GM18502 (cell line): ENCODE results near the gene PHACTR3.

Source experiments
- ATAC-seq: cut with Tn5 transposase; IDR thresholded peaks from one replicate; pipeline ENCODE4 v1.9.1; 2021; ENCODE audit warnings: mild to moderate bottlenecking; ENCODE audit not compliant: unreplicated experiment, poor library complexity

Gene PHACTR3

DNA sequence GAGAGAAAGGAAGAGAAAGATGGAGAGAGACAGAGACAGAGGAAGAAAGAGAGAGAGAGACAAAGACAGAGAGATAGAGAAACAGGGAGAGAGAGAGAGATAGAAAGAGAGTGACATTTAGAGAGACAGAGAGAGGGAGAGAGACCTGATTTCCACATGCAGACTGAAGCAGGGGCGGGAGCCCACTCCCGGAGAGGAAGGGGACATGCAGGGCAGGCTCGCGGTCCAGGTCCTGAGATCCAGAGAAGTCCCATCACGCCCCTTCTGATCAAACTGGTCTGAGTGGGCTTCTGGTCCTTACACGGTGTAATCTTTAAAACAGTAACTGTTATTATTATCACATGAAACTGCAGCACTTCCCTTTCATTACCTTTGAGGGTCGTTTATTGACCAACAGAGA lies 62.2 kb downstream of the PHACTR3 start:
- ATAC-seq = no peak

DNA sequence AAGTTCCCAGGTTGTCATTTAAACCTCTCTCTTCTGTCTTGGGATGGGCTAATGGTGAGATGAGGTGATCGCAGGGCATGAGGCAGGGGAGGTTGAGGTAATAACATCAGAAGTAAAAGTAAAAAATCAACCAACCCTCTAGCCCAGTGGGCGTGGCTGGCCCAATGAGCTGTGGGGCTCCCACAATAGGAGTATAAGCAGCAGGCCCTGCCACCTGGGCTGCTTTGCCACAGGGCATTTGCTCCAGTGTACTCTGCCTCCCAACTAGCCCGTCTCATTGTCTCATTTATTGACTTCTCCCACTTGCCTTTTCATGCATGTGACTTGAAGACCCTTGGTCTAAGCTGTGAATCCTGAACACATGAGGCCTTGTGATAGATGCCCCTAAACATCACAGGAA lies 62.8 kb downstream of the PHACTR3 start:
- ATAC-seq = no peak

DNA sequence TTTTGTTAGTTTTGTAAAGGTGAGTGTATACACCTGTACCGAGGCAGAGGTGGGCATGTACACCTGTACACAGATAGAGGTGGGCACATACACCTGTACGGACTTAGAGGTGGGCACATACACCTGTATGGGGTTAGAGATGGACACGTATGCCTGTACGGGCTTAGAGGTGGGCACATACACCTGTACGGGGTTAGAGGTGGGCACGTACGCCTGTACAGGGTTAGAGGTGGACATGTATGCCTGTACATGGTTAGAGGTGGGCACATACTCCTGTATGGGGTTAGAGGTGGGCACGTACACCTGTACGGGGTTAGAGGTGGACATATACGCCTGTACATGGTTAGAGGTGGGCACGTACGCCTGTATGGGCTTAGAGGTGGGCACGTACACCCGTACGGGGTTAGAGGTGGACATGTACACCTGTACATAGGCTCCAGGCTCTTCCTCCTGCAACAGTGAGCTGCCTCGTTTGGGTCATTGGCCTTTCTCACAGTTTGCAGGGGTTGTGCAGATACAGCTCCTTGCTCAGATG lies 63.7 kb downstream of the PHACTR3 start:
- no peak for ATAC-seq

DNA sequence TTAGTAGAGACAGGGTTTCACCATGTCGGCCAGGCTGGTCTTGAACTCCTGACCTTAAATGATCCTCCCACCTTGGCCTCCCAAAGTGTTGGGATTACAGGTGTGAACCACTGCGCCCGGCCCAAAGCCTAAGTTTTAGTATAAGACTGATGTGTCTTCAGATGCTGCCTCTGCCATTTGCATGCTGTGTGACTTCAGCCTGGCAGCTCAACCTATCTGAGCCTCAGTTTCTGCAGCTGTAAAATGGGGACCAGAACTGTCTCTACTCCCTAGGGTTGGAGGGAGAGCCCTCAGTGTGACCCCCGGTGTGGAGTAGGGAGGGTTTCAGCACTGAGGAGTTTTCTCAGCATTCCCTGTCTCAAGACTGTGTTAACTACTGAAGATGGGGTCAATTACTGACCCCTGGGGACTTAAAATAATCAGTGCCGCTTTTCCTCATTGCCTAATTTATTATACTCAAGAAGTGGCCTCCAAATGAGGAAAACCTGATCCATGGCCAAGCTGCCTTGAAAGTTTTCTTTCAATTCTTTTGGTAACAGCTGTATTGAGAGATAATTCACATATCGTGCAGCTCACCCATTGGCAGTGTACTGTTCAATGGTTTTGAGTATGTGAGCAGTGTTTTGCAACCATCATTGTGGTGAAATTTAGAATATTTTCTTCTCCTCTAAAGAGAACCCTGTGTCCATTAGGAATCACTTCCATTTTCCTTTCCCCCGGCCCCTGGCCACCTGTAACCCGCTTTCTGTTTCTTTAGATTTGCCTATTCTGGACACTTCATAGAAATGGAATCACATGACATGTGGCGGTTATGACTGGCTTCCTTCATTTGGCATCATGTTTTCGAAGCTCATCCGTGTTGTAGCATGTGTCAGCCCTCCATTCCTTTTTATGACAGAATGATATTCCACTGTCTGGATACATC lies 64.8 kb downstream of the PHACTR3 start:
- no peak for ATAC-seq

DNA sequence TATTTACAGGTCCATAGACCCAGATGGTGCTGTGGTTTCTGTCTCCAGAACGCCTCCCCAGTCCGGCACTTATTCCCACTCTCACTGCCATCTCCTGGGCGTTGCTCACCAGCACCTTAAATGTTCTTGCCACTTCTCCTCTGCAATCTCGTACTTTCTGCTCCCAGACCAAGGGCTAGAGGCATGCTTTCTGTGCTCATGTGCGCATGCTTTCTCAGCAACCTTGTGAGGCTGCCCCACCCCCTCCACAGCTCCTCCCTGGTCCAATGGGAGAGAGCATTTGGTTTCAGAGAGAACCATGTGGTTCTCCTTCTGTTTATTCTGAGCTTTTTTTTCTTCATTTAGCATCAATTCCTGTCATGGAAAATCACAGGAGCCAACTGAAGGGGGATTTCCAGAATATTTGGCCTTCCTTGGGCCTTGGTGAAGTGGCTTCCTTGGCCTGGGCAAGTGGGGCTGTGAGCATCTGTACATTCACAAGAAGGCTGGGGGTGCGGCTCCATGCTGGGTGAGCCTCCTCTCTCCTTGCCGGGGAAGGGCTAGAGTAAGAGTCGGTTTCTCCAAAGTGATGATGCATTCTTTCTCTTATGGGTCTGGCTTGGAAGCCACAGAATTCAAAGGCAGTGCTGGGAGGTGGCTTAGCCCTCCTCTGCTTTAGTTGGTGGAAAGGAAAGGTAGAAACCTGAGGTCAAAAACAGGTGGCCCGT lies 66.6 kb downstream of the PHACTR3 start:
- ATAC-seq = no peak

DNA sequence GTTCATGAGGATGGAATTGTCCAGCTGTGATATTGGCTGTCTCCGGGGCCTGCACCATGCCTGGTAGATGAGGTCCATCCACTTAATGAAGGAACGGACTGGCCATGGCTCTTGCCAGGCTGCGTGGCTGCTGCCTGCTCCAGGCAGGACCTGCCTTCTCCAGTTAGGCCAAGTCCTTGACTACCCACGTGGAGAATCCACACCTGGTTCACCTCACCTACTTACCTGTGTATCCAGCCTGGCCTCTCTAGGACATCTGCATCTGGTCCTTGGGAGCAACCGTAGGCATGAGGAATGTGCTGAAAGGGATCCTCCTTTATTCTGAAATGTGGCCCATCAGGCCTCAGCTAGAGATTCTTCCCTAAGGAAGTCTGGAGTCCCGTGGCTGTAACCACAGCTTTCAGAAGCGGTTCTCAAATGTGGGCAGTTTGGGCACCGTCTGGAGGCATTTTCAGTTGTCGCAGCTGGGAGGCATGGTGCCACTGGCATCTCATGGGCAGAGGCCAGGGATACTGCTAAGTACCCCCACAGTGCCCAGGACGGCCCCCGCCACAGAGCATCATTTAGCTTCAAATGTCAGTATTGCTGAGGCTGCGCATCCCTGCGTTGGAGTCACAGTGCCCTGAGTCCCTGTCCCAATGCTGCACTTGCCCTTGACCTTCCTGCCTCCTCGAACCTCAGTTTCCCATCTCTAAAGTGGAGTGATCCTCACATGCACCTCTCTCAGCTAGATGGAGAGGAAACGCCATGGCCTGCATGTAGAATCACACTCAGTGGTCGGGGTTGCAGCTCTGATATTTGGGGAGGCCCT lies 67.5 kb downstream of the PHACTR3 start:
- no peak for ATAC-seq

DNA sequence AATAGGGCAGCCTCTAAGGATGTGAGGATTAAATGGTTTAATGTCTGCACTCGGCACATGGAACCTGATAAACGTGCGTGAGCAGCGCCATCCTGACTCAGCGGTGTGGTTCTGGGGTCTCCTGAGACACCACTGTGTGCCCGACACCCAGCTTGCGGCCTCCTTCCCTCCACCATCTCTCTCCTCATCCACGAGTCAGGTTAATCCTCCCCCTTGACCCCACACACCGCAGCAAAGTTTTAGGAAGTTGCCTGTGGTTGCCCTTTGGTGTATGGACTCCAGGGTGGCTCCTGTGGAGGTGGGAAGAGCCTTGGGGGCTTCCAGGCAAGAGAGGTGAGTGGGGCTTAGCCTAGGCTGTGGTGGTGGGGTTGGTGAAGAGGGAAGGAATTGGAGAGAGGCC lies 68.2 kb downstream of the PHACTR3 start:
- ATAC-seq = no peak

DNA sequence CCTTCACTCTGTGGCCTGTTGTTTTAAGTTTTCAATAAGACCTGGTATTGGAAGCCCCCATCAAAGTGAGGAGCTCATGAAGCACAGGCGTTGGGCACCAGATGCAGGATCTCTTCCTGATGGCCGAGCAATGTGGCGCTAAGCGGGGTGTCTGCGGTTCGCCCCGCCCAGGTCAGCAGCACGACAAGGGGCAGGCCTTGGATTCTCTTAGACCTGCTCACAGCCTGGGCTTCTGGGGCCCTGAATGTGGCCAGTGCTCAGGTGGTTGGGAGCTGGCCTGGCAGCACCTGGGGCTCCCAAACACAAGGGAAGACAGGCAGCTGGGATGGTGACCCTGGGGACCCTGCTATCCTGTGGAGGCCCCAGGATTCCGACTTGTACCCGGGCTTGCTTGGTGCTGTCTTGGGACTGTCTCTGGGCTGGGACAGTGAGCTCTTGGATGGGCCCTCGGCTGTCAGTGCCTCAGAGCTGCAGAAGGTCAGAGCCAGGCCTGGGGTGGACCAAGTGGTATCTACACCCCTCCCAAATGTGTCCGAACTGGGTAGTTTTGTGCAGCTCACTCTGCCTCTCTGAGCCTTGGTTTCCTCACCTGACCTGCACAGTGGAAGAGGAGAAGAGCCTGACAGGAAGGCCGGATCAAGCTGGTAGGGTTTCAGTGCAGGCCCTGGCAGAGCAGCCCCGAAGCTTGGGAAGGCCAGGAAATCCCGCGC lies 69.1 kb downstream of the PHACTR3 start:
- no peak for ATAC-seq

DNA sequence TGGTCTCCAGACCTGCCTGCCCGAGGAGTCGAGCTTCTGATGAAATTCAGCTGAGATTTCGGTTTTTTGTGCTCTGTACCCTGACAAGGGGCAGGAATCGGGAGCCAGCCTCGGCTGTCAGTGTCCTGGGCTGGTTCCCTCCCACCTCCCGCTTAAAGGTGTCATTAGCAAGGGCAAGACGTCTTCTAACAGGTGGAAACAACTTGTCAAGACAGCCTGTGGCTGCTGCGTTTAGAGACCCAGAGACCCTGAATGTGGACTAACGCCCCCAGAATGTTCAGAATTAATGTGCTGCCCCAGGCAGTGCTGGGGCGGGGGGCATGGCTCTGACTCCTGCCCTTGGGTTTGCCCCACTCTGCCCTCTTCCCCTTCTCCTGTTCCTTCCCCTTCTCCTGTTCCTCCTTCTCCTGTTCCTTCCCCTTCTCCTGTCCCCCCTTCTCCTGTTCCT lies 69.7 kb downstream of the PHACTR3 start:
- no peak for ATAC-seq

DNA sequence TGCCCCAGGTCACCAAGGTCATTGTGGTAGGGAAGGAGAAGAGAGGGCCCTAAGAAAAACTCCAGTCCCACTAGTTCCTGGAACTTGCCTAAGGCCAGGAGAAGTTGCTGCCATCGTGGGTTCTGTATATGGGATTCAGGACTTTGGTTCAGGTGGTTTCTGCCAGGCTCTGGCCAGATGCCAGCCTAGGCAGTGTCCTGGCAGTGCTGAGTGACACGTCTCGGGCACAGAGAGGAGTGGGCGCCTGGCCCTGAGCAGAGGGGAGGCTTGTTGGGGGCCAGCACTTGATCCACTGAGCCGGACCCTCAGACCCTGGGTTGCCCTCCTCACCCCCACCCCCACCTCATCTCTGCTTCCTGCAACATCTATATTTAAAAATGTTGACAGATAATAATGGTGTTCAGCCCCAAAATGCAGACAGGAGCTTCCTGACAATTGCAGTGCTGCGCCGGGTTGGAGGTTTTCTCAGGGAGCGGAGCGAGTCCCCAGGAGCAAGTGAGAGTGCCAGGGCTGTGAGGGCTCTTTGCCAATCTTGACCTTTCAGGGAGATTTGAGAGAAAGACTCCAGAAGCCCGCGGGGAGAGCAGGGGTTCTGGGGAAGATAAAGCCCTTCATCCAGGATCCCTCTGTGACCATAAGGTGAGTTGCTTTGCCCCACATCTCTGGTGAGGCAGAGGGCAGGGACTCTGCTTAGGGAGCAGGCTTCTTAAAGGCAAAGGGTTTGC lies 71.9 kb downstream of the PHACTR3 start:
- no peak for ATAC-seq

DNA sequence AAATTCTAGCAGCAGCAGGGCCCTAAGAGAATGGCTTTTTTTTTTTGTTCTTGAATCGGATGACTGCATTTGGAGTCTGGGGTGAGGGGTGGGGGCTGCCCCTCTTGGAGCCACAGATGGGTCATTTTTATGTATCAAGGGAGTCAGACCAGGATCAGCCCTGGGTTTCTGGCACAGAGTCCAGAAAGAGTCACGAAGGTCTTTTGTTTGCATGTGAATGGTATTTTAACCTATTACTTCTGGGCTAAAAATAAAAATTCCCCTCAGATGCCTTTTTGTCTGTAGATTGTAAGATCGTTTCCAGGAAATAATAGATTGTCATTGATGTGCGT lies 72.5 kb downstream of the PHACTR3 start:
- ATAC-seq = no peak

DNA sequence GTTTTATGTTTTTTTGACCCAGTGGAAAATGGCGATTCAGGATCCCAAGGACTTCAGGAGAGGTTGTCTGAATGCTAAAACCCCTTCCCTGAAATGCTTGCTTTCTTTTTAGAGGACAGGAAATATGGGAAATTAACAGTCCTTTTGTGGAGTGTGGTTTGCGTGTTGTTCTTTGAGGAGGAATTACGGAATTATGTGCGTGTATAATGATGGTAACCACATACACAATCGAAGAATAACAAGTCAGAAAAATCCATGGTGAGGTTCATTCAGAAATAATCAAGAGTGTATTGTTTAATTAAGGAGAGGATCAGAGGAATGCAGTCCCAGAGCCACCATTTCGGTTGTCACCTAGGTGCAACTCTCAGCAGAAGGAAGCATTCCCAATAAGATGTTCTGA lies 73.2 kb downstream of the PHACTR3 start:
- ATAC-seq = no peak

DNA sequence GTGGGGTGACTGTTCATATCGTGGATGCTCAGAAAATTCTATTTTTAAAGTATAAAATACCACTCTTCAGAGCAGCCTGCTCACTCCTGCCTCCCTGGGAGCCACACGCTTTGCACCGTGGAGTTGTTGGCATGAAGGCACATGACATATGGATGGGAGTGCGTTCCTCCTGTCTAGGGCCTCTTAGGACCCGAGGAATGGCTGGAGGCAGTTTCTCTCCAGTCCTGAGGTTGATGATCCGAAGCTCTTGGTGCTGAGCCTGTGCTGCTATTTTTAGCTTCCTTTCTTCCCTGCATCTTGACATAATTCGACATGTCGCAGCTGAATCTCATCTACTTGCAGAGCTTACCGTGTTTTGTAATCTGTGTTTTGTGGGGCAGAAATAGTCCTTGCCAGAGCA lies 73.9 kb downstream of the PHACTR3 start:
- ATAC-seq = no peak

DNA sequence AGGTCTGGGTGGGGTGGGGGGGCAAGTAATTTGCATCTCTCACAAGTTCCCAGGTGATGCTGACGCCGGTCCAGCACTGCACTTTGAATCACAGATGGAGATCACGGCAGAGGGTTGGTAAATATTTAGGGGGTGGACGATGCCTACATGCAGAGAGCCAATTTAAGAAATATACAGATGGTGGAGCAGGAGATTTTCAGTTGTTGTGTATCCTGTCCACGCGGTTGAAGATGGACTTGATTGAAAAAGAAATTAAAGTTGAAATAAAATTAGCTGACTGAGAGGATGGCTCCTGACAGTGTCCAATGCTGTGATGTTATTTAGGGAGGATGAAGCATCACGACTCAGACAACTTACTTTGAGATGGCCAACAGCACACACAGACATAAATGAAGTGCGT lies 74.6 kb downstream of the PHACTR3 start:
- ATAC-seq = no peak

DNA sequence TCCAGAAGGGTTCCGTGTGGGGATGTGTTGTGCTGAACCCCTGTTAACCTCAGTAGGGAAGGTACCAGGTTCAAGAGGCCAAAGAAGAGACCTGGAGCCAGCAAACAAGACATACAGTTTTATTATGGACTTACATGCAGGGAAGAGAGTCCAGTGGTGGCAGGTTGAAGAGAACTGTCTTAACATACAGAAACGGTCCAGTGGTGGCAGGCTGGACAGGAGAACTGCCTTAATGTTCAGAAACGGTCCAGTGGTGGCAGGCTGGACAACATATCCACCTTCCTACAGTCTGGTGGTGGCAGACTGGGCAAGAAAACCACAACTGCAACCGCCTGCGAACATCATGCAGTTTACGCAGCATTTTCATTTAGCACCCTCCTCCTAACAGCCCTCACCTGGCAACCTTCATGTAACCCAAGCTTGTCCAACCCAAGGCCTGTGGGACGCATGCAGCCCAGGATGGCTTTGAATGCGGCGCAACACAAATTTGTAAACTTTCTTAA lies 75.9 kb downstream of the PHACTR3 start:
- no peak for ATAC-seq

DNA sequence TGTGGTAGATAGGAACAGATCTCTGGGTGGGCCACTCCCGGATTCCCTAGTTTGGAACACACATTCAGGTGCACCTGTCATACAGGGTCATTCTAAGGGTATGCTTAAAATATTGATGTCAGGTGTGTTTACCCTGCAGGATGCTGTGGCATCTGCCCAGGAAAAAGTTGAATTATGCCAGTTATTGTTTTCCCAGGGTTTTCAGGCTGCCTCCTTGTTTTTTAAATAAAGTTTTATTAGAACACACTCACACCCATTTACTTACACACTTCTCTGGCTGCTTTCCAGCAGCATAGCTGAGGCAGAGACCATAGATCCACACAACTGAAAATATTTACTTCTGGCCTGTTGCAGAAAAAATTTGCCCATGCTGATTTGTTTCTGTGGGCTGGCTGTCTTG lies 76.5 kb downstream of the PHACTR3 start:
- ATAC-seq = no peak

DNA sequence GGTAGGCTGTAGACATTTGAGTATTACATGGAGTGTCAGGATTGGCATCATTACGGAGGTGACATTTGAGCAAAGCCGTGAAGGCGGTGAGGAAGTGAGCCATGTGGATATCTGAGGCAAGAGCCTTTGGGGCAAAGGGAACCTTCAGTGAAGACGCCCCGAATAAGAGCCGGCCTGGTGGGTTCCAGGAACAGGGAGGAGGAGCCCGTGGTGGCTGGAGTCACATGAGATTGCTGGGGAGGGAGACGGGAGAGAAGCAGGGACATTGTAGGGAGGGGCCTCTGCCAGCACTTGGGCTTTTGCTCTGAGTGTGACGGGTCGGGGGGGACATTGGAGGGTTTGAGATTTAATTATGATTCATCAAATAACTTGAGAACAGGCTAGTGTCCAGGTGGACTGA lies 78.3 kb downstream of the PHACTR3 start:
- no peak for ATAC-seq

DNA sequence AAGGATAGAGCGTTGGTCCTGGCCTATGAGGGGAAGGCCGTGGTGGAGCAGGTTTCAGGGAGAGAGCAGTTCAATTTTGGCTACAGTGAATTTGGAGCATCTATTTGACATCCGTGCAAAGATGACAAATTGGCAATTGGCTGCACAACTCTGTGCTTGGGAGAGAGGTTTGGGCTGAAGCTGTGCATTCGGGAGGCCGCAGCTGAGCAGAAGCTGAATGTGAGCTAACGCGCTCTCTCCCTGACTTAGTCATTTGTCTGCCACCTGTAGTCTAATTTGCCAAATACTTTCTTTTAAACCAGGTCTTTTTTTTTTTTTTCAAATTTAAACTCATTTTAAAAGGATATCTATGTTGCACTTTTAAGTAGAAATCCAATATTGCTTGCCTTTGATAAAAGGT lies 78.8 kb downstream of the PHACTR3 start:
- no peak for ATAC-seq

DNA sequence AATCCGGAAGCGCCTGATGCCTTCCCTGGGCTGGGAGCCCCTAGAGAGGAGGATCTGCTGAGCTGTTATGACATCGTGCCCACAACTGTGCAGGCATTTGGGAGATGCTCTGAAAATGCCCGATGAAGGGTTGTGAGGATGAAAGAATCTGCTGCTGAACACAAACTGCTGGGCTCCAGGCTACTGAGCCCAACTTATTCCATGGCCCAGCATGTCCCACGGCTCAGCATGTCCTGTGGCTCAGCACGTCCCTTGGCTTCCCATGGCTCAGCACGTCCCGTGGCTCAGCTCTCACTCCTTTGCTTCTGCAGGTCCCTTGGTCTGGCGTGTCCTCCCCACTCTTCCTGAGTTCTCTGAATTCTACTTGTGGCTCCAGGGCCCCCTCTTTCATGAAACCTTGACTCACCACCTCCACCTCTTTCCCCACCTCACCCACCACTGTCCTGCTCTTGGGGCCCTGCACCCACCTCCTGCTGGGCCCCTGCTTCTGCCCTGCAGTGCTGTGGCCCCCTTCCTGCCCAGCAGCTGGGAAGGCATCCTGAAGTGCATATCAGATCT lies 80.4 kb downstream of the PHACTR3 start:
- ATAC-seq = no peak
